ENCODE measurements around the gene GPC1.

Gene GPC1

GRCh38 chr2:240443891-240444301, 8.4 kb downstream of the GPC1 start:
- DNase-seq (ENCODE audit: low read depth), result no peak

- DNase-seq (ENCODE audit: low read depth), result no peak
Measured at GRCh38 chr2:240444464-240444863, 9.0 kb downstream of the GPC1 start.

GRCh38 chr2:240445961-240446663, 10.6 kb downstream of the GPC1 start:
- no peak for DNase-seq (ENCODE audit: low read depth)

DNA sequence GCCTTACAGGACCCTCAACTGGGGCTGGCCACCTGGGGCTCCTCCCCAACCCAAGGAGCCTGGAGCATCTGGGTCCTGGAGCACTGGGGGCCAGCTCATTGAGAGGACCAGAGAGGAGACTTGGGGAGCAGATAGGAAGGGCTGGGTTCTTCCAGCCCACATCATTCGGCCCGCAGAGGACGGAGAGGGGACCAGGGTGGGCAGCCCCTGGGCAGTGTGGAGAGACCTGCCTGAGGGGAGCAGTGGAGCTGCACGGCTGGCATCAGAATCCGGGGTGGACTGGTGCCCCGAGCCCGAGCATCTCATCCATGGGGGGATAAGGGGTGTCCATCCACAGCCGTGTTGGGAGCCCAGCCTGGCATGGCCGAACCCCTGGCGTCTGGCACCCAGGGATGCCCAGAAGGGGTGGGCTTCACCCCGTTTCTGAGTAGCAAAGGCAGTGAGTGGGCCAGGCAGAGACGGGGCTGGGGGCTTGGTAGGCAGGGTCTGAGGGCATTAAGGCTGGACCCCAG, 11.3 kb downstream of the GPC1 start:
- DNase-seq (ENCODE audit: low read depth), result no peak

GRCh38 chr2:240447331-240447730, 11.9 kb downstream of the GPC1 start:
- DNase-seq (ENCODE audit: low read depth), result no peak

DNA sequence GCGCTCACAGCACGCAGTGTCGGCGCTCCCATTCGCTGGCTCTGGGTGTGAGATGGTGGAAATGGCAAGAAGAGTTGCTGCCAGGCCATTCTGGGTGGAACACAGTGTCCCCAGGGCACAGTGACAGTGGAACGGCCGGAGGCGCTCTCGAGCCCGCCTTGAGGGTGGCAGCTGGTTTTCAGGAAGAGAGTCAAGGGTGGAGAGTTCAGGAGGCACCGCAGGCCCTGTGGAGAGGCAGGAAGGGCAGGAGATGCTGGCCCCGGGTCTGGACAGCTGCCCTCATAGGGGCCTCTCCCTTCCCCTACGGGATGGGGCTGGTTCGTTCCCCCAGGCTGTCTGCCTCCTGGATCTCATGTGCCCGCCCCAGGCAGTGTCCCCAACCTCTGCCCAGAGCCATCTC, 12.5 kb downstream of the GPC1 start:
- no peak for DNase-seq (ENCODE audit: low read depth)

DNA sequence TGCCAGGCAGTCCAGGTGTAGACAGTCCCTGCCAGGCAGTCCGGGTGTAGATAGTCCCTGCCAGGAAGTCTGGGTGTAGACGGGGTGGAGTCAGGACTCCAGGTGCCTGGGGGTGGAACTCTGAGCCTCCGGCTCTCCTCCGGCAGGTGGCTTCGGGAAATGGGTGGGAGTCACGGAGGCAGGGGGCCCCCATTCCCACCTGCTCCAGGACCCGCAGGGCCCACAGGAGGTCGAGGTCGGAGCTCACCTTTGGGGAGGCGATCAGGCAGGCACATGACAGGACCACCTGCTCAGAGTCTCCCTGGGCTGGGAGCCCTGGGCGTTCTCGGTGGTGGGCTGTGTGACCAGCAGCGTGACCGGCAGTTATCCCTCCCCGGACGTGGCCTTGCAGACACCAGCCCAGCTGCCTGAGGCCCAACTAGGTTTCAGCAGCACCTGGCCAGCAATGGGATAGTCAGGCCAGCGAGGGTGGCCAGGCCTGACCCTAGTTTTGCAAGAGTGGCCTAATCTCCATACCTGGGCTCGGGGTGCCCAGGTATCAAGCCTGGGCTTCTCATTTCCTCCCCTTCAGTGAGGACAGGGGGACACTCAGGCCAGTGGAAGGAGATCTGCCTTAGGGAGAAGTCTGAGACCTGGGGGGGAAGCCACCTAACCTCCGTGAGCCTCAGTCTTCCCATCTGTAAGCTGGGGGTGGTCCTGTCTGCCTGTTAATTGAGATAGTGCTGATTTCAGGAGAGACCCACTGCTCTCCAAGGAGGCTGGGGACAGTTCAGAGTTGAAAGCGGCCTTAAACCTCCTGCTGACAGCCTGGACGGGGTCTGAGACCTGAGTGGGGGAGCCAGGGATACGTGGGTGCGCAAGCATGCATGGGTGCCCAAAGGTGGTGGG, 13.2 kb downstream of the GPC1 start:
- no peak for DNase-seq (ENCODE audit: low read depth)

GRCh38 chr2:240449764-240450531, 14.5 kb downstream of the GPC1 start:
- no peak for DNase-seq (ENCODE audit: low read depth)

- DNase-seq (ENCODE audit: low read depth), result no peak
Measured at GRCh38 chr2:240450532-240451107, 15.2 kb downstream of the GPC1 start.

- DNase-seq (ENCODE audit: low read depth), result no peak
Measured at GRCh38 chr2:240451108-240451611, 15.7 kb downstream of the GPC1 start.

GRCh38 chr2:240451791-240452461, 16.5 kb downstream of the GPC1 start:
- no peak for DNase-seq (ENCODE audit: low read depth)

- no peak for DNase-seq (ENCODE audit: low read depth)
Measured at GRCh38 chr2:240452462-240453256, 17.2 kb downstream of the GPC1 start.

GRCh38 chr2:240453461-240454105, 18.1 kb downstream of the GPC1 start:
- DNase-seq (ENCODE audit: low read depth), result no peak

- DNase-seq (ENCODE audit: low read depth), result no peak
Measured at GRCh38 chr2:240454106-240454901, 18.8 kb downstream of the GPC1 start.

DNA sequence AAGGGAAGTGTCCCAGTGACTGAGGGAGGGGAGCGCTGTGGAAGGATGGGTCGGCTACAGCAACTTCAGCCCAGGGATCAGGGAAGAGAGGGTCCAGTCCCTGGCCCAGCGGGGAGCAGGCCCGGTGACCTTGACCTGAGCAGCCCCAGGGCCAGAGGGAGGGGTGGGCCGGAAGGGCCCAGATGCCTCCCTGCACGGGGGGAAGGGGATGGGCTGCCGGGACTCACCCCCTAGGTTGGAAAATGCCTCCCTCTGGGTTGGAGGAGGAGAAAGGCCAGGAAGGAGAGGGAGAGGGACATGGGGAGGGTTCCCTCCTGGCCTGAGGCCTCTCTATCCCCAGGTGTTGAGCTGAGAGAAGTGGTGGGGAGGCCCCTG, 19.8 kb downstream of the GPC1 start:
- DNase-seq (ENCODE audit: low read depth), result no peak

- no peak for DNase-seq (ENCODE audit: low read depth)
Measured at GRCh38 chr2:240455647-240456446, 20.4 kb downstream of the GPC1 start.

GRCh38 chr2:240456447-240457222, 21.2 kb downstream of the GPC1 start:
- DNase-seq (ENCODE audit: low read depth), result no peak
